ENCODE data around the gene SMARCAL1. TPM values are rescaled to one million over a fixed set of nuclear protein-coding genes. Genes with fewer than 3 reads are reported as not detected.

SMARCAL1 gene
- total RNA-seq, 2 donors from 2014 or later: 29.1 to 35.1 TPM

- peaks cover 21% of the 10 kb centered on the region for H3K9me3 Mint-ChIP-seq
- no peak overlapping the region for H3K4me3 Mint-ChIP-seq
- no peak overlapping the region for H3K4me3 ChIP-seq (ENCODE audit: low read length)
Observed at GRCh38 chr2:216446343-216446742, 34.1 kb downstream of the SMARCAL1 start.

GRCh38 chr2:216447293-216447692, 35.0 kb downstream of the SMARCAL1 start:
- H3K36me3 Mint-ChIP-seq (ENCODE audit: low read depth): peaks cover 74% of the 10 kb centered on the region
- peaks cover 85% of the 10 kb centered on the region for H3K36me3 ChIP-seq (ENCODE audit: control insufficient read depth, insufficient read depth, low read length)
- no peak overlapping the region for H3K27ac ChIP-seq (ENCODE audit: low read depth, low read length)
- H3K4me1 ChIP-seq (ENCODE audit: control insufficient read depth, insufficient read depth, low read length): no peaks in the 10 kb centered on the region
- no peak overlapping the region for H3K27ac Mint-ChIP-seq
- 96 to 100% methylated on average over 3 of the region's 3 CpGs for WGBS, 2 experiments (ENCODE audit: insufficient coverage in 1 of 2, insufficient read length in 1 of 2)
- no peaks in the 10 kb centered on the region for H3K27me3 ChIP-seq (ENCODE audit: control insufficient read depth, insufficient read depth, low read length, poor library complexity, severe bottlenecking)
- no peak overlapping the region for H3K9ac ChIP-seq (ENCODE audit: extremely low read depth, low read length, poor library complexity, severe bottlenecking)
- peaks cover 21% of the 10 kb centered on the region for H3K9me3 Mint-ChIP-seq
- TF ChIP-seq, protein P1, sequence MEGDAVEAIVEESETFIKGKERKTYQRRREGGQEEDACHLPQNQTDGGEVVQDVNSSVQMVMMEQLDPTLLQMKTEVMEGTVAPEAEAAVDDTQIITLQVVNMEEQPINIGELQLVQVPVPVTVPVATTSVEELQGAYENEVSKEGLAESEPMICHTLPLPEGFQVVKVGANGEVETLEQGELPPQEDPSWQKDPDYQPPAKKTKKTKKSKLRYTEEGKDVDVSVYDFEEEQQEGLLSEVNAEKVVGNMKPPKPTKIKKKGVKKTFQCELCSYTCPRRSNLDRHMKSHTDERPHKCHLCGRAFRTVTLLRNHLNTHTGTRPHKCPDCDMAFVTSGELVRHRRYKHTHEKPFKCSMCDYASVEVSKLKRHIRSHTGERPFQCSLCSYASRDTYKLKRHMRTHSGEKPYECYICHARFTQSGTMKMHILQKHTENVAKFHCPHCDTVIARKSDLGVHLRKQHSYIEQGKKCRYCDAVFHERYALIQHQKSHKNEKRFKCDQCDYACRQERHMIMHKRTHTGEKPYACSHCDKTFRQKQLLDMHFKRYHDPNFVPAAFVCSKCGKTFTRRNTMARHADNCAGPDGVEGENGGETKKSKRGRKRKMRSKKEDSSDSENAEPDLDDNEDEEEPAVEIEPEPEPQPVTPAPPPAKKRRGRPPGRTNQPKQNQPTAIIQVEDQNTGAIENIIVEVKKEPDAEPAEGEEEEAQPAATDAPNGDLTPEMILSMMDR (conservative IDR thresholded peaks at IDR 0.05): no peak
- H3K4me3 Mint-ChIP-seq: no peak overlapping the region
- DNase-seq: no peak
- H3K4me1 Mint-ChIP-seq: no peaks in the 10 kb centered on the region
- H3K27me3 Mint-ChIP-seq (ENCODE audit: insufficient read depth): no peaks in the 10 kb centered on the region
- H3K9me3 ChIP-seq (ENCODE audit: control insufficient read depth, low read length): peaks cover 30% of the 10 kb centered on the region
- no peak overlapping the region for H3K4me3 ChIP-seq (ENCODE audit: low read length)

More at GRCh38 chr2:216446343-216446742, 34.1 kb downstream of the SMARCAL1 start:
- Histone ChIP-seq H3K9ac (ENCODE audit: extremely low read depth, low read length, poor library complexity, severe bottlenecking) (no peak overlapping the region), H3K36me3 (ENCODE audit: control insufficient read depth, insufficient read depth, low read length) (peaks cover 77% of the 10 kb centered on the region), H3K27ac (ENCODE audit: low read depth, low read length) (no peak overlapping the region), H3K27me3 (ENCODE audit: control insufficient read depth, insufficient read depth, low read length, poor library complexity, severe bottlenecking) (no peaks in the 10 kb centered on the region), H3K9me3 (ENCODE audit: control insufficient read depth, low read length) (peaks cover 29% of the 10 kb centered on the region), H3K4me1 (ENCODE audit: control insufficient read depth, insufficient read depth, low read length) (no peaks in the 10 kb centered on the region)
- DNase-seq: no peak
- Mint-ChIP-seq H3K27ac (no peak overlapping the region), H3K4me1 (no peaks in the 10 kb centered on the region), H3K27me3 (ENCODE audit: insufficient read depth) (no peaks in the 10 kb centered on the region), H3K36me3 (ENCODE audit: low read depth) (peaks cover 71% of the 10 kb centered on the region)
- 90 to 96% methylated on average over 2 of the region's 2 CpGs for WGBS, 2 experiments (ENCODE audit: insufficient coverage in 1 of 2, insufficient read length in 1 of 2)
- TF ChIP-seq, protein P1 (conservative IDR thresholded peaks at IDR 0.05): no peak

DNA sequence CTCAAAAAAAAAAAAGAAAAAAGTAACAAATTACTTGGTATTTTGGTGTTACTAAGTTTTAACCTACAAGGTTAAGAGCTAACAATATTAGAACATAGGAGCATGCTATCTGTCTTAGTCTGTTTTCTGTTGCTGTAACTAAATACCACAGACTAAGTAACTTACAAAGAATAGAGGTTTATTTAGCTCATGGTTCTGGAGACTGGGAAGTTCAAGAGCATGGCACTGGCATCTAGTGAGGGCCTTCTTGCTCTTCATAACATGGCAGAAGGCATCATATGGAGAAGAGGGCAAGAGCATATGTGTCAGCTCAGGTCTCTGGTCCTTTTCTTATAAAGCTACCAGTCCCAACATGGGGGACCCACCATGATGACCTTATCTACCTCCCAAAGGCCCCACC, 36.5 kb downstream of the SMARCAL1 start:
- no peak overlapping the region for H3K27ac ChIP-seq (ENCODE audit: low read depth, low read length)
- Mint-ChIP-seq H3K27me3 (ENCODE audit: insufficient read depth) (no peaks in the 10 kb centered on the region), H3K4me3 (no peak overlapping the region), H3K27ac (no peak overlapping the region), H3K9me3 (peaks cover 28% of the 10 kb centered on the region), H3K4me1 (no peaks in the 10 kb centered on the region), H3K36me3 (ENCODE audit: low read depth) (peaks cover 88% of the 10 kb centered on the region)
- H3K9me3 ChIP-seq (ENCODE audit: control insufficient read depth, low read length): peaks cover 45% of the 10 kb centered on the region
- H3K4me1 ChIP-seq (ENCODE audit: control insufficient read depth, insufficient read depth, low read length): no peaks in the 10 kb centered on the region
- H3K9ac ChIP-seq (ENCODE audit: extremely low read depth, low read length, poor library complexity, severe bottlenecking): no peak overlapping the region
- DNase-seq: no peak
- no peak overlapping the region for H3K4me3 ChIP-seq (ENCODE audit: low read length)
- no peaks in the 10 kb centered on the region for H3K27me3 ChIP-seq (ENCODE audit: control insufficient read depth, insufficient read depth, low read length, poor library complexity, severe bottlenecking)
- TF ChIP-seq, protein P1 (conservative IDR thresholded peaks at IDR 0.05): no peak
- H3K36me3 ChIP-seq (ENCODE audit: control insufficient read depth, insufficient read depth, low read length): peaks cover 95% of the 10 kb centered on the region

Measured in endodermal cell (in vitro differentiated cells).